Mesodermal cell (in vitro differentiated cells): Measurements from ENCODE around the gene TRNT1.
A peak's percentile ranks its signal among the peaks of the same experiment; 100 is the strongest.

Experiments
- H3K27ac ChIP-seq: 2 replicates; pipeline ENCODE4 v1.7.0; 2013; ENCODE audit warnings: mild to moderate bottlenecking, low read depth, low read length, moderate library complexity; ENCODE audit not compliant: severe bottlenecking
- H3K36me3 ChIP-seq: 2 replicates; pipeline ENCODE4 v1.7.1; 2013; ENCODE audit warnings: mild to moderate bottlenecking, low read length, moderate library complexity; ENCODE audit not compliant: control insufficient read depth, insufficient read depth
- H3K4me1 ChIP-seq: one replicate; pipeline ENCODE4 v1.7.1; 2013; ENCODE audit warnings: mild to moderate bottlenecking, low read length; ENCODE audit not compliant: insufficient read depth, control insufficient read depth, poor library complexity, severe bottlenecking
- H3K4me3 ChIP-seq: 2 replicates; pipeline ENCODE4 v1.7.0; 2013; ENCODE audit warnings: low read length, control low read depth, mild to moderate bottlenecking; ENCODE audit not compliant: insufficient read depth, poor library complexity, severe bottlenecking; ENCODE audit errors: extremely low read depth
- H3K9me3 ChIP-seq: 2 replicates; pipeline ENCODE4 v1.7.1; 2013; ENCODE audit warnings: mild to moderate bottlenecking, low read length, moderate library complexity; ENCODE audit not compliant: control insufficient read depth
- WGBS, 2 experiments: methylation state at CpG; one replicate each; pipeline ENCODE4 v1.1.5; 2013; ENCODE audit warnings: missing lambda C conversion rate in 2 of 2; ENCODE audit not compliant: insufficient coverage in 2 of 2; 5-methylcytosine and 5-hydroxymethylcytosine counted together

The TRNT1 gene

GRCh38 chr3:3149560-3149959 is 22.8 kb downstream of the TRNT1 start:
- no CpG with 5 or more reads among the region's 1 CpG for WGBS, 2 experiments
- H3K9me3 ChIP-seq: no peaks in the 10 kb centered on the region
- peaks cover 4% of the 10 kb centered on the region for H3K4me1 ChIP-seq
- H3K36me3 ChIP-seq: peaks cover 79% of the 10 kb centered on the region
- no peak overlapping the region for H3K27ac ChIP-seq
- H3K4me3 ChIP-seq: no peak overlapping the region

- no peaks in the 10 kb centered on the region for H3K9me3 ChIP-seq
- WGBS, 2 experiments: no CpG with 5 or more reads among the region's 1 CpG
- H3K36me3 ChIP-seq: peaks cover 74% of the 10 kb centered on the region
- no peak overlapping the region for H3K27ac ChIP-seq
- peaks cover 10% of the 10 kb centered on the region for H3K4me1 ChIP-seq
- H3K4me3 ChIP-seq: no peak overlapping the region
Observed at GRCh38 chr3:3151513-3151912, 24.8 kb downstream of the TRNT1 start.

DNA sequence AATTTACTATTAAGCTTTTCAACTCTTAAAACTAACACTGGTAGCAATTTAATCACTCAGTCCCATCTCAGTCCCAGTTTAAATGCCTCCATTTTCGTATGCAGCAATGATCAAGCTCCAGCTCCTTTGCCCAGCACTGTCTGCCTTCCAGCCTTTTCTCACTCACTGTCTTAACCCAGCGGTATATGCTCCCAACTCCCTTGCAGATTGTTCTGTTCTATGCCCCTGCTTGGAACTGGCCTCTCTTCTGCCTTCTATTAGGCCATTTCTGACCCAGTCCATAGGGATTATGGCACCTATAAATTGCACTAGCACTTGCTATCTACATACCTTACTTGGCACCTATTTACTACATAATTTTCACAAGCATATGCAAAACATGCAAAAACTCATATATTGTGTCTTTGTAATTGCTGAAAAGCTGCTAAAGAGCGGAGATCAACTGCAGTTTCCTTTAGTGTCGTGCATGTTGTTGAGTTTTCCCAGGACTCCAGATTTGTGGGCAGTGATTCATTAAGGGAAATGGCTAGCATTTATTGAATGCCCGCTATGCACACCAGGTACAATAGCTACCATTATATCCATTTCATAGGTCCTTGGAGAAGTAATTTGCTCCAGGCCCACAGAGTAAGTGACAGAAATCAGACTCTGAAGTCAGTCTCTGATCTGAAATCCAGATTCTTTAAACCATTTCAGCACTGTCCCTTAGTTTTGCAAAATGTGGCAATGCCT is 28.3 kb downstream of the TRNT1 start:
- peaks cover 75% of the 10 kb centered on the region for H3K36me3 ChIP-seq
- WGBS, 2 experiments: 95 to 100% methylated on average over 3 to 4 of the region's 5 CpGs
- H3K27ac ChIP-seq: peak overlapping the region; percentile 33
- peaks cover 10% of the 10 kb centered on the region for H3K4me1 ChIP-seq
- no peak overlapping the region for H3K4me3 ChIP-seq
- H3K9me3 ChIP-seq: no peaks in the 10 kb centered on the region

GRCh38 chr3:3157484-3157883 is 30.7 kb downstream of the TRNT1 start:
- 95 to 100% methylated on average over 4 to 6 of the region's 8 CpGs for WGBS, 2 experiments
- Histone ChIP-seq H3K36me3 (peaks cover 71% of the 10 kb centered on the region), H3K9me3 (no peaks in the 10 kb centered on the region), H3K4me3 (no peak overlapping the region), H3K27ac (no peak overlapping the region), H3K4me1 (peaks cover 10% of the 10 kb centered on the region)

GRCh38 chr3:3160826-3161225 is 34.1 kb downstream of the TRNT1 start:
- H3K27ac ChIP-seq: no peak overlapping the region
- peaks cover 7% of the 10 kb centered on the region for H3K9me3 ChIP-seq
- peaks cover 83% of the 10 kb centered on the region for H3K36me3 ChIP-seq
- no peak overlapping the region for H3K4me3 ChIP-seq
- H3K4me1 ChIP-seq: no peaks in the 10 kb centered on the region
- 100% methylated on average over 1 of the region's 2 CpGs; no CpG with 5 or more reads in 1 of the 2 experiments for WGBS, 2 experiments

- Histone ChIP-seq H3K36me3 (peaks cover 79% of the 10 kb centered on the region), H3K9me3 (peaks cover 7% of the 10 kb centered on the region), H3K27ac (no peak overlapping the region), H3K4me1 (no peaks in the 10 kb centered on the region), H3K4me3 (no peak overlapping the region)
- WGBS, 2 experiments: 100% methylated on average over 2 of the region's 3 CpGs
Observed at GRCh38 chr3:3165241-3165640, 38.5 kb downstream of the TRNT1 start.

GRCh38 chr3:3165650-3166049 is 38.9 kb downstream of the TRNT1 start:
- Histone ChIP-seq H3K9me3 (peaks cover 7% of the 10 kb centered on the region), H3K27ac (no peak overlapping the region), H3K36me3 (peaks cover 79% of the 10 kb centered on the region), H3K4me3 (no peak overlapping the region), H3K4me1 (no peaks in the 10 kb centered on the region)
- WGBS, 2 experiments: 100% methylated on average over 2 to 3 of the region's 3 CpGs

DNA sequence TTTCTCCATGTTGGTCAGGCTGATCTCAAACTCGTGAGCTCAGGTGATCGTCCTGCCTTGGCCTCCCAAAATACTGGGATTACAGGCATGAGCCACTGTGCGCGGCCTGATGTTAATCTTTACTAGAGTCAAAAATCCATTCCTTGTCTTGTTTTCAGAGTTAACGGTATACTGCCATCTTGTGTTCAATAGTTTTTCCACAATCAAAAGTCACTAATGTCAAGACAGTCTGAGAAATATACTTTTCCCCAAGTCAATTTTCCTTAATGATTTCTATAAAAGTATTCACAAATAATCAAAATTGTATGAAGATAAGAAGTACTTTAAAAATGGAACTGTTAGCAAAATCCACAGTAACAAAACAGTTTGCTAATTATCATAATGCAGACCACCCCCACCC is 44.3 kb downstream of the TRNT1 start:
- H3K27ac ChIP-seq: no peak overlapping the region
- H3K36me3 ChIP-seq: peaks cover 74% of the 10 kb centered on the region
- H3K9me3 ChIP-seq: no peaks in the 10 kb centered on the region
- WGBS, 2 experiments: 88 to 97% methylated on average over 4 to 5 of the region's 5 CpGs
- no peaks in the 10 kb centered on the region for H3K4me1 ChIP-seq
- no peak overlapping the region for H3K4me3 ChIP-seq

DNA sequence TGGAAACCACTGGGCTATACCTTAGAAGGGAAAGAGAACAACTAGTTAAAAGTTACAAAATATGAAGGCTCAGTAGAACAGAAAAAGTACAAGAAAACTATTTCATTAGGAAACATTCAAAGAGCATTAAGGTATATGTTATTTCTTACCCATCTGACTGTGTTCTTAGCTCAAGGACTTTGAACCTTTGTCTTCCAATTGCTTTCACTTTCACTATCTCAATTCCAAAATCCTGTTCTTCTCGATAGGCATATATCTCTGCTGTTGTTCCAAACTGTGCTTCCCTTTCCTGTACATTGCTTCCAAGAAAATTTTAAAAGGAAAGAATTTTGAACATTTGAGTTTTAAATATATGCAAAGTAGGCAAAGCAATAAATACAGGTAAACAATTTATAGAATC is 45.9 kb downstream of the TRNT1 start:
- 100% methylated on average over 1 of the region's 1 CpG; no CpG with 5 or more reads in 1 of the 2 experiments for WGBS, 2 experiments
- Histone ChIP-seq H3K27ac (no peak overlapping the region), H3K36me3 (peaks cover 63% of the 10 kb centered on the region), H3K9me3 (no peaks in the 10 kb centered on the region), H3K4me3 (no peak overlapping the region), H3K4me1 (no peaks in the 10 kb centered on the region)

GRCh38 chr3:3177861-3178497 is 51.2 kb downstream of the TRNT1 start:
- H3K4me3 ChIP-seq: peak overlapping the region; percentile 94
- peaks cover 15% of the 10 kb centered on the region for H3K4me1 ChIP-seq
- peak overlapping the region; percentile 4 for H3K27ac ChIP-seq
- 60 to 66% methylated on average over 8 of the region's 10 CpGs for WGBS, 2 experiments
- peaks cover 28% of the 10 kb centered on the region for H3K36me3 ChIP-seq
- H3K9me3 ChIP-seq: no peaks in the 10 kb centered on the region
